HCT116 (cell line): ENCODE results near the gene FAM180A. TPM values are rescaled to one million over a fixed set of nuclear protein-coding genes. Genes with fewer than 3 reads are reported as not detected.

Experiments
- ATAC-seq: fragments of 200-7000 bp; cut with Tn5 transposase; 2 replicates; pipeline ENCODE4 v1.9.1; 2020; ENCODE audit warnings: mild to moderate bottlenecking, moderate library complexity
- BruUV-seq: library from RNA; stranded (reverse); fragments of 400-500 nt; replicated peaks from 2 replicates; lab custom pipeline; 2021; lab: Mats Ljungman, UMichigan
- CTCF ChIA-PET: fragments of 300-600 bp; sonication (Branson Sonifier 250); formaldehyde crosslinking; loops from one replicate; lab custom pipeline; 2021; ENCODE audit warnings: antibody characterized with exemption; lab: Charles Lee
- POLR2A ChIA-PET: fragments of 300-600, 350-600 bp; sonication (Branson Sonifier 250); formaldehyde crosslinking; loops from one replicate; lab custom pipeline; 2021; ENCODE audit warnings: antibody characterized with exemption; lab: Charles Lee
- RAD21 ChIA-PET, 2 experiments: fragments of 300-600 bp; sonication (Branson Sonifier 250); formaldehyde crosslinking; loops; one replicate each; lab custom pipeline; 2023; ENCODE audit warnings: low total read pairs in 2 of 2; ENCODE audit not compliant: uncharacterized antibody in 2 of 2, unreplicated experiment in 2 of 2, low non-redundant PET in 1 of 2; lab: Charles Lee
- DNase-seq: peaks from one replicate; pipeline ENCODE4 v3.0.0-alpha.2; 2010; ENCODE audit warnings: low read depth, low spot score
- H2AFZ ChIP-seq: fragments of 200-600 bp; shearing (Covaris generic), sonication (generic); 2 replicates; pipeline ENCODE4 v1.6.1; 2017; ENCODE audit warnings: low read depth, mixed run types, mixed read lengths, antibody characterized with exemption, low read length; ENCODE audit not compliant: poor library complexity, severe bottlenecking
- H3K27ac ChIP-seq: 2 replicates; pipeline ENCODE4 v1.5.1; 2012; ENCODE audit warnings: low read depth, low read length
- H3K27me3 ChIP-seq: fragments of 200-600 bp; sonication (generic); 2 replicates; pipeline ENCODE4 v1.6.1; 2016; ENCODE audit warnings: mixed run types, low read length, mixed read lengths; ENCODE audit not compliant: insufficient read depth
- H3K36me3 ChIP-seq, 2 experiments: fragments of 200-500 bp in 1 of 2; fragments of 200-600 bp in 1 of 2; sonication (Bioruptor generic) in 1 of 2; sonication (generic) in 1 of 2; 2 replicates each; pipeline versions ENCODE4 v1.5.1 to v1.6.1; 2014 to 2016; ENCODE audit warnings: low read length in 2 of 2, inconsistent platforms in 1 of 2, mixed read lengths in 1 of 2, mixed run types in 1 of 2; ENCODE audit not compliant: insufficient read depth in 2 of 2, control insufficient read depth in 1 of 2
- H3K4me1 ChIP-seq, 2 experiments: fragments of 200-600 bp in 1 of 2; sonication (generic) in 1 of 2; 2 replicates each; pipeline versions ENCODE4 v1.5.1 to v1.6.1; 2012 to 2017; ENCODE audit warnings: low read length in 2 of 2, inconsistent platforms in 1 of 2, mild to moderate bottlenecking in 1 of 2, mixed read lengths in 1 of 2, mixed run types in 1 of 2, moderate library complexity in 1 of 2; ENCODE audit not compliant: insufficient read depth in 2 of 2, control insufficient read depth in 1 of 2
- H3K4me2 ChIP-seq: fragments of 200-600 bp; sonication (generic); 2 replicates; pipeline ENCODE4 v1.6.1; 2017; ENCODE audit warnings: mixed run types, low read length, mixed read lengths
- H3K4me3 ChIP-seq, 2 experiments: fragments of 200-600 bp in 1 of 2; sonication (generic) in 1 of 2; replicated peaks in 1 of 2; 2 replicates each; pipeline ENCODE4 v1.5.1; 2011 to 2016; ENCODE audit warnings: low read length in 2 of 2, control low read depth in 1 of 2, low read depth in 1 of 2, mild to moderate bottlenecking in 1 of 2, mixed read lengths in 1 of 2, mixed run types in 1 of 2
- H3K79me2 ChIP-seq: fragments of 200-600 bp; sonication (generic); 2 replicates; pipeline ENCODE4 v1.6.1; 2017; ENCODE audit warnings: mild to moderate bottlenecking, mixed run types, low read length, moderate library complexity, mixed read lengths; ENCODE audit not compliant: insufficient read depth
- H3K9ac ChIP-seq: fragments of 200-600 bp; sonication (generic); 2 replicates; pipeline ENCODE4 v1.6.1; 2016; ENCODE audit warnings: low read length, mixed read lengths
- H3K9me2 ChIP-seq: fragments of 200-600 bp; sonication (generic), shearing (Covaris generic); 2 replicates; pipeline ENCODE4 v1.6.1; 2017; ENCODE audit warnings: mixed run types, mild to moderate bottlenecking, moderate library complexity; ENCODE audit not compliant: insufficient read depth
- H3K9me3 ChIP-seq, 2 experiments: fragments of 200-500 bp in 1 of 2; fragments of 200-600 bp in 1 of 2; sonication (Bioruptor generic) in 1 of 2; sonication (generic) in 1 of 2; 2 replicates each; pipeline ENCODE4 v1.6.1; 2014 to 2017; ENCODE audit warnings: low read length in 2 of 2, mixed read lengths in 2 of 2, inconsistent platforms in 1 of 2, low read depth in 1 of 2, mild to moderate bottlenecking in 1 of 2, mixed run types in 1 of 2, moderate library complexity in 1 of 2; ENCODE audit not compliant: control insufficient read depth in 1 of 2, insufficient read depth in 1 of 2
- H4K20me1 ChIP-seq: fragments of 200-600 bp; sonication (generic), shearing (Covaris generic); 2 replicates; pipeline ENCODE4 v1.6.1; 2017; ENCODE audit warnings: mixed run types, mild to moderate bottlenecking, moderate library complexity; ENCODE audit not compliant: insufficient read depth
- ATF3 ChIP-seq: IDR thresholded peaks from 2 replicates; pipeline ENCODE4 v1.6.1; 2012
- CBX3 ChIP-seq: IDR thresholded peaks from 2 replicates; pipeline ENCODE4 v1.6.1; 2012; ENCODE audit warnings: low read depth
- CTCF ChIP-seq, 3 experiments: fragments of 200-600 bp in 1 of 3; sonication (generic) in 1 of 3; IDR thresholded peaks in 2 of 3; conservative IDR thresholded peaks in 1 of 3; 2 replicates each; pipeline ENCODE4 v1.5.1; 2012 to 2017; ENCODE audit warnings: low read depth in 2 of 3, low read length in 2 of 3, antibody characterized with exemption in 1 of 3, borderline replicate concordance in 1 of 3, control low read depth in 1 of 3, mild to moderate bottlenecking in 1 of 3, mixed read lengths in 1 of 3, mixed run types in 1 of 3, moderate library complexity in 1 of 3; ENCODE audit not compliant: insufficient read depth in 1 of 3
- EGR1 ChIP-seq: IDR thresholded peaks from 2 replicates; pipeline ENCODE4 v1.6.1; 2012; ENCODE audit warnings: low read depth
- EZH2 ChIP-seq: fragments of 200-600 bp; sonication (generic); IDR thresholded peaks from 2 replicates; pipeline ENCODE4 v1.6.1; 2017; ENCODE audit warnings: antibody characterized with exemption, mixed run types
- FOSL1 ChIP-seq: IDR thresholded peaks from 2 replicates; pipeline ENCODE4 v1.6.1; 2012; ENCODE audit warnings: low read depth
- JUND ChIP-seq: IDR thresholded peaks from 2 replicates; pipeline ENCODE4 v1.6.1; 2012
- MAX ChIP-seq: IDR thresholded peaks from 2 replicates; pipeline ENCODE4 v1.6.1; 2012
- POLR2A ChIP-seq: IDR thresholded peaks from 2 replicates; pipeline ENCODE4 v1.7.0; 2011; ENCODE audit warnings: borderline replicate concordance; ENCODE audit not compliant: insufficient read depth, insufficient read length; ENCODE audit errors: extremely low read depth
- POLR2AphosphoS5 ChIP-seq: IDR thresholded peaks from 2 replicates; pipeline ENCODE4 v1.6.1; 2011; ENCODE audit warnings: mild to moderate bottlenecking, low read depth, low read length, moderate library complexity
- RAD21 ChIP-seq: IDR thresholded peaks from 2 replicates; pipeline ENCODE4 v1.6.1; 2012; ENCODE audit warnings: low read depth, mild to moderate bottlenecking
- YY1 ChIP-seq: IDR thresholded peaks from 2 replicates; pipeline ENCODE4 v1.6.1; 2011; ENCODE audit warnings: low read length, low read depth, moderate library complexity, mild to moderate bottlenecking; ENCODE audit not compliant: insufficient replicate concordance; ENCODE audit errors: extremely low read depth
- ZBTB33 ChIP-seq: IDR thresholded peaks from 2 replicates; pipeline ENCODE4 v1.6.1; 2011; ENCODE audit warnings: mild to moderate bottlenecking, low read length, moderate library complexity; ENCODE audit not compliant: insufficient replicate concordance; ENCODE audit errors: extremely low read depth
- ZFX ChIP-seq: fragments of 450-650 bp; IDR thresholded peaks from 2 replicates; pipeline ENCODE4 v1.6.1; 2017
- intact Hi-C: fragments of 100-400 bp; cut with micrococcal nuclease; formaldehyde crosslinking; loops from 2 replicates; pipeline ENCODE4 v1.10.0; 2022
- total RNA-seq: library from RNA; stranded (reverse); gene quantifications from one replicate; pipeline ENCODE4 v1.2.1, GENCODE V29; 2021; ENCODE audit not compliant: unreplicated experiment

Gene FAM180A
- total RNA-seq, 1 experiment from 2014 or later: 0.59 TPM

- no peak for DNase-seq
- Histone ChIP-seq H4K20me1 (no peaks in the 10 kb centered on the region), H3K79me2 (no peaks in the 10 kb centered on the region), H3K27me3 (no peaks in the 10 kb centered on the region), H3K4me3 (no peak overlapping the region), H3K36me3 (no peaks in the 10 kb centered on the region), H3K9me3 (no peaks in the 10 kb centered on the region), H3K4me1 (peaks cover 0 to 9% of the 10 kb centered on the region in 2 experiments; a peak in 1 of 4 replicates), H2AFZ (no peak overlapping the region), H3K4me2 (no peak overlapping the region), H3K9me2 (no peaks in the 10 kb centered on the region), H3K9ac (no peak overlapping the region), H3K27ac (no peak overlapping the region)
- POLR2A ChIA-PET: no interaction called here
- no TSS peak for BruUV-seq
- intact Hi-C loops: no loop called here
- ATAC-seq: no peak
- no peak for TF ChIP-seq MAX
- no peak for TF ChIP-seq CBX3
- TF ChIP-seq ATF3: no peak
- TF ChIP-seq CTCF (IDR thresholded peaks at IDR 0.05 in 2 of 3, conservative IDR thresholded peaks at IDR 0.05 in 1 of 3; ENCODE audit: borderline replicate concordance in 1 of 3, insufficient read depth in 1 of 3, low read depth in 2 of 3, low read length in 2 of 3): no peak
- CTCF ChIA-PET: interaction anchor here (1.2 kb wide), 1 partner anchor 10 kb away, joined by 3 read pairs; no protein-coding TSS in a partner anchor
- RAD21 ChIA-PET: no interaction called here
Observed at GRCh38 chr7:135707570-135707966, 41.0 kb downstream of the FAM180A start.

GRCh38 chr7:135706858-135707569 lies 41.6 kb downstream of the FAM180A start:
- H3K27me3 ChIP-seq: no peaks in the 10 kb centered on the region
- H3K9me3 ChIP-seq: no peaks in the 10 kb centered on the region
- DNase-seq: no peak
- ChIA-PET POLR2A (no interaction called here), CTCF (interaction anchor here (1.2 kb wide), 1 partner anchor 10 kb away, joined by 3 read pairs; no protein-coding TSS in a partner anchor), RAD21 (no interaction called here)
- H3K27ac ChIP-seq: no peak overlapping the region
- no peak overlapping the region for H3K9ac ChIP-seq
- H3K4me1 ChIP-seq: peaks cover 0 to 9% of the 10 kb centered on the region in 2 experiments; a peak in 1 of 4 replicates
- H3K79me2 ChIP-seq: no peaks in the 10 kb centered on the region
- no peaks in the 10 kb centered on the region for H3K9me2 ChIP-seq
- no peaks in the 10 kb centered on the region for H3K36me3 ChIP-seq
- no peak overlapping the region for H3K4me2 ChIP-seq
- intact Hi-C loops: no loop called here
- no peak overlapping the region for H2AFZ ChIP-seq
- no peak for ATAC-seq
- H4K20me1 ChIP-seq: no peaks in the 10 kb centered on the region
- no peak overlapping the region for H3K4me3 ChIP-seq
- no TSS peak for BruUV-seq
- TF ChIP-seq FOSL1 (no peak), ATF3 (no peak), POLR2A (no peak), EGR1 (no peak), POLR2AphosphoS5 (no peak), EZH2 (no peak), CBX3 (no peak), YY1 (no peak), RAD21 (no peak), JUND (no peak), ZBTB33 (no peak), ZFX (no peak)
